Epithelial cell of proximal tubule (primary cell): ENCODE data around the gene KCNJ2. TPM values are rescaled to one million over a fixed set of nuclear protein-coding genes. Genes with fewer than 3 reads are reported as not detected.

ENCODE experiments used
- DNase-seq: peaks from one replicate; pipeline ENCODE4 v3.0.0-alpha.2; 2011; ENCODE audit warnings: low read depth
- H3K4me3 ChIP-seq: 2 replicates; pipeline ENCODE4 v1.5.1; 2011; ENCODE audit warnings: low read depth, mild to moderate bottlenecking, low read length
- total RNA-seq: library from RNA; depleted of rRNA; stranded (reverse); fragments of >200 nt; gene quantifications from 2 replicates; pipeline ENCODE4 v1.2.3, GENCODE V29; 2015
- TF ChIP-seq, protein P1 (sequence below): conservative IDR thresholded peaks from 2 replicates; pipeline ENCODE4 v1.5.1; 2012; ENCODE audit warnings: low read depth, mild to moderate bottlenecking, low read length

Gene KCNJ2
- total RNA-seq, 1 donor from 2014 or later, result 0.29 TPM

DNA sequence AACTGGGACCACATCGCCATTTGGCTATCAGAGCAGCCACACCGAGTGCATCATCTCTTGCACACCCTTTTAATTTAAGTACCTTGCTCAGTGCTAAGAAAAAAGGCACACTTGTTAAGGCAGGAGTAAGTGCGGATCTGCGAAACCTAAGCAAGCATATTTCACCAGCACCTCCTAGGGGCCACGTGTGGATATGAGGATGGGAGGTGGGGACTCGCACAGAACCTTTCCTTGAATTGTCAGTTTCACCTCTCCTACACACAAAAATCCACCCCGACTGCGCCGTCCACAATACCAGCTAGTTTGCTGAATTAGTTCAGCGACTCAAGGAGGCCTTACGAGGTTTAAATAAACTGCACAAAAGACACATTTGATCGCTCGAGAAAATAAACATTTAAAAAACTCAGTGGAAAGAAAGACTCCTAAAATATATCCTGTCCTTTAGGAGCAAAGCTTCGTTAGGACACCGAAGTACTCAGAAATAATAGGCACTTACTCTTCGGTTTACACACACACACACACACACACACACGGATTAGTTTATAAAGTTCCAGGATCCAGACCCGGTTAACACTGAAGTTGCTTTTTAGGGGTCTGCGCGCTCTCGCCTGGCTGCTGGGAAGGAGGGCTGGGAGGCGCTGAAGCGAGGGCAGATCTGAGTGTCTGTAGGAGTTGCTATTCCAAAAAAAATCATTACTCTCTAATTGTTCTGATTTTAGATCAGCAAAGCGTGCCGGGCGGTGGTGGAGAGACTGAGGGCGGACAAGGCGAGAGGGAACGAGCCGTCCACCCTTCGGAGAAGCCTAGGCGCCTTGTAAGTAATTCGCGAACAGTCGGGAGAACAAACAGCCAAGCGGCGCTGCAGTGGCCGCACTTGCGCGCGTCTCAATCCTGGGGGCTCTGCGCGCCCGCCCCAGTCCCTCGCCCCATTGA is 1.0 kb upstream of the KCNJ2 start:
- H3K4me3 ChIP-seq, result peak overlapping the region; percentile 68
- TF ChIP-seq, protein P1, sequence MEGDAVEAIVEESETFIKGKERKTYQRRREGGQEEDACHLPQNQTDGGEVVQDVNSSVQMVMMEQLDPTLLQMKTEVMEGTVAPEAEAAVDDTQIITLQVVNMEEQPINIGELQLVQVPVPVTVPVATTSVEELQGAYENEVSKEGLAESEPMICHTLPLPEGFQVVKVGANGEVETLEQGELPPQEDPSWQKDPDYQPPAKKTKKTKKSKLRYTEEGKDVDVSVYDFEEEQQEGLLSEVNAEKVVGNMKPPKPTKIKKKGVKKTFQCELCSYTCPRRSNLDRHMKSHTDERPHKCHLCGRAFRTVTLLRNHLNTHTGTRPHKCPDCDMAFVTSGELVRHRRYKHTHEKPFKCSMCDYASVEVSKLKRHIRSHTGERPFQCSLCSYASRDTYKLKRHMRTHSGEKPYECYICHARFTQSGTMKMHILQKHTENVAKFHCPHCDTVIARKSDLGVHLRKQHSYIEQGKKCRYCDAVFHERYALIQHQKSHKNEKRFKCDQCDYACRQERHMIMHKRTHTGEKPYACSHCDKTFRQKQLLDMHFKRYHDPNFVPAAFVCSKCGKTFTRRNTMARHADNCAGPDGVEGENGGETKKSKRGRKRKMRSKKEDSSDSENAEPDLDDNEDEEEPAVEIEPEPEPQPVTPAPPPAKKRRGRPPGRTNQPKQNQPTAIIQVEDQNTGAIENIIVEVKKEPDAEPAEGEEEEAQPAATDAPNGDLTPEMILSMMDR, result peak; percentile 81
- peak; percentile 54 for DNase-seq

DNA sequence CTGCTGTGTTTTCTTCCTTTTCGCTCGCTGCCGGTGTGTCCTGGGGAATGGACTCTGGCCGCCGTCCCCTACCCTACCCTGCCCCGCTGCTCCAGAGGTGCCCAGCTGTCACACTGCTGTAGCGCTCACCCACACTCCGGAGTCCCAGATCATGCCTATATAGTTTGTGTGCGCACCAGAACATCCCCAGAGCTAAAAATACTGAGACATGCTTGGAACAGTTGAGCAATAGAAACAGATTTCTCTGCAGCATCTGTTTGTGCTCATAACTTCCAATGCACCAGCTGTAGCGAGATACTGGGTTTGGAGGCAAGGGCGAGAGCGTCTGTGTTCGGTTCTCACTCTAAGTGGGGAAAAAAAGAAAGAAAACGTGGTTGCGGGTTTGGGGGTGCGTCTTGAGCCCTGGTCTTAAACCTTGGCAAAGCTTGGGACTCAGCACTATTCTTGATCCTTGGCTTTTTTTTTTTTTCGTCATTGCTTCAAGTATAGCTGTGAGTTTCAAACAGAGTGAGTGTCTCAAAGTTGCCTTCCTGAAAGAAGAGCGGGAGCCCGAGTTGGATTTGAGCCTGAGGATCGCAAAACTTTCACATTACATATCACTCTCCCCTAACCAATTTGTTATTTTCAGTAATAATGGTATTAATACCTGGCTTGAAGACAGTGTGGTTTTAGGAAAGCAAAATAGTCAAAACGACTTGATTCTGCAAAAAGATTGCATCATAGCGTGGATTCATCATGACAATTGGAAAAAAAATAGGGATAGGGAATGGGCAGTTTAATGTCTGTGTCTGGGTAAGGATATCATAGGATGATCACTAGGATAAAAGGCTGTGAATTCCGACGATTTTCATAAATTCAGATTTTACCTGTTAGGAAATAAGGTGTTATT is 621 bp downstream of the KCNJ2 start:
- no peak for DNase-seq
- TF ChIP-seq, protein P1, result no peak
- H3K4me3 ChIP-seq, result peak overlapping the region; percentile 68

DNA sequence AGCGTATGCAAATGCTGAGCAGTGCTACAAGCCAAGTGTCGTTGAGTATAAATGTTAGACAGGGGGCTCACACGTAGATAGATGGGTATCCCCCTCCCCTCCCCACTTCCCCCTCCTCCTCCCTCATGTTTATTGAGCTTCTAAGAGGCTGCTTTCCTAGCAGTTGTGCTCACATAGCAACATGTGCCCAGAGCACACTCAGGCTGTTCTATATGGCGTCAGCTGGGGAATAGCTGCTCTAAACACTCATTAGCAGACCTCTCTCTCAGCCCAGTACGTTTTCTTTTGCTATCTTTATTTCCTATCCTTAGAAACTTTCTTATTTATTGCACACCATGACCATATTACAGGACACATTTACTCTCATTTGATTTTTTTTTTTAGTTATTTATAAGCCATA is 1.8 kb downstream of the KCNJ2 start:
- DNase-seq, result no peak
- no peak overlapping the region for H3K4me3 ChIP-seq
- TF ChIP-seq, protein P1, result no peak

DNA sequence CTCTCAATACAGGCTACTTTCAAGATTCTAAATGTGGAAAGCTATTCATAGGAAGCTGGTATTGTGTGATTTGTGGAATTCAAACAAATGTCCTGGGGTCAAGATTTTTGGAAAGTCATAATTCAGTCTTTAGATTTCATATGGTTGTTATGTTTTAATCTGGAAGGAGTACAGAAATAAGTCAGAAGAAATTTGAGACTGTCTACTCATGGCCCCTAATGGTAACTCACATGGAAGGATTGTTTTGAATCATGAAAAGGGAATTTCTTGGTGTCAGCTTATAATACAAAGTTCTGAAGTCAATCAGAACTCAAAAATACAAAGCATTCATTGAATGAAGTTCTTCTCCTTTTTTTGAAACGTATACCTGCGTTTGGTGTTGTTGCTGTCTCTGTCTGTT is 3.1 kb downstream of the KCNJ2 start:
- H3K4me3 ChIP-seq, result no peak overlapping the region
- TF ChIP-seq, protein P1, result no peak
- no peak for DNase-seq

DNA sequence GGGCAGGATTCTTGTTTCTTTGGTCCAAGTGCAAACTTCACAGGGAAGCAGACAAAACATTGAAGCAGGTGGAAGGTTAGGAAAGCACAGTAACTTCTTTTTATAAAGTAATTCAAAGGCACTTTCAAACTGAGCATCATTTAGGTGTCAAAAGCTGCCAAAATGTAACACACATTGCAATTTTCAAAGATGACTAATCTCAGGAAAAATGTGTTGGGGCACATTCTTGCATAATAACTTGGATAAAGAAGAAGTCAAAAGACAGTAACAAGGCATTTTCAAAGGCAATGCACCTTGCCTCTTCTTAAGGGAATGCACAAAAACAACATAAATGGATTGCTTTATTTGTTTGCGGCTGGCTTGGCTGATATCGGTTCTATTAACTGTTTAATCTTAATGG is 3.6 kb downstream of the KCNJ2 start:
- TF ChIP-seq, protein P1, result no peak
- DNase-seq, result no peak
- no peak overlapping the region for H3K4me3 ChIP-seq

DNA sequence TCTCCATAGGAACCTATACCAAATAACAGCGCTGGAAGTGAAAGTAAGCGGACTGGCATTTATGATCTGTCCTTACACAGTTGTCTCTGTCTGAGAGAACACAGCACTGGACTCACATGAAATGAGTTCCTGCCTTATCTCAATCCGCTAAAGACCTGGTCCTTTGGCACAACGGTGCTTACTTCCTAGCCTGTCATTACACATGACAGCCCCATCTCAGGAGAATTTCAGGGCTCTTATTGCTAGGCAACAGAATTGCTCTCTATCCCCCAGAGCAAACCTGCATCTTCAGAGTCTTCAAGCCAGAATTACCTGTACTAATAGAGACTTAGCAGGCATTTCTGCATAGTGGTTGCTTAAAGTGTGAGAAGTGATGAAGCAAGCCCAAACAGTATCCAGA is 4.3 kb downstream of the KCNJ2 start:
- no peak for DNase-seq
- TF ChIP-seq, protein P1, result no peak
- no peak overlapping the region for H3K4me3 ChIP-seq
